ENCODE measurements around the gene IGF2BP2. TPM values are rescaled to one million over a fixed set of nuclear protein-coding genes. Genes with fewer than 3 reads are reported as not detected.

Gene IGF2BP2
- total RNA-seq, 4 donors from 2014 or later: 3.0 to 13.8 (median 6.8) TPM

DNA sequence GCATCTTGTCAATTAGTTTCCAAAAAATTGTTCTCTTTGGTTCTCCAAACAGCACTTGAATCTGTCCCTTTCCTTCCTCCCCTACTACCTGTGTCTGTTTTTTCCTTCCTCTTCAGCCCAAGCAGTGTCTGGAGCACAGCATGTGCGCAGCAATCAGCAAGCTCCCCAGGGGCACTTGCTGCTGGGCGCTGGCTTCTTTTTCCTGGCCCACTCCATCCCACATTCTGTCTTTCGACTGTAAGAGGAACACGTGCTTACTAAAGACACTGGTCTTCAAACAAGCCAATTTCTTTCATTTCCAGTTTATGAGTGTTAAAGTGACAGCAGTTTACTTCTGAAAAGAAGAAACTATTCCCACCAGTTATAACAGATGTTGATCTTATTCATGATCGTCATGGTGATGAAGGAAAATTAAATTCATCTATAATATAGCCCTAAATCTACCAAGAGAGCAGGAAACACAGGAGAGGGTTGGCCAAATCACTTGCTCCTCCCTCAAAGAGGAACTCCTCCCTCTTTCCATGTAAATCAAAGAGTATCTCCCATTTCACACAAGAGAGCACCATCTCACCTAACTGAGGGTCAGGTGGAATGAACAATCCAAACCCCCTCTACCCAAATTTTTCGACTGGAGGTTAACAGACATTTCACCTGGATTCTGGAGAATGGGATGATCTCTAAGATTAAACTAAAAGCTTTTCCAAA is 115.4 kb downstream of the IGF2BP2 start:
- H3K4me1 ChIP-seq: no peaks in the 10 kb centered on the region
- H3K27ac ChIP-seq: no peak overlapping the region
- WGBS, 2 donors: 47 to 50% methylated on average over 6 of the region's 6 CpGs
- no peak for TF ChIP-seq POLR2A (IDR thresholded peaks at IDR 0.05)
- TF ChIP-seq CTCF (IDR thresholded peaks at IDR 0.05): no peak
- peaks cover 0 to 2% (median 0%) of the 10 kb centered on the region in 4 donors for H3K27me3 ChIP-seq
- no peaks in the 10 kb centered on the region for H3K36me3 ChIP-seq
- H3K9me3 ChIP-seq: no peaks in the 10 kb centered on the region
- H3K4me3 ChIP-seq: no peak overlapping the region
- intact Hi-C loops (cut with DNase I): no loop called here
- no peak for DNase-seq

DNA sequence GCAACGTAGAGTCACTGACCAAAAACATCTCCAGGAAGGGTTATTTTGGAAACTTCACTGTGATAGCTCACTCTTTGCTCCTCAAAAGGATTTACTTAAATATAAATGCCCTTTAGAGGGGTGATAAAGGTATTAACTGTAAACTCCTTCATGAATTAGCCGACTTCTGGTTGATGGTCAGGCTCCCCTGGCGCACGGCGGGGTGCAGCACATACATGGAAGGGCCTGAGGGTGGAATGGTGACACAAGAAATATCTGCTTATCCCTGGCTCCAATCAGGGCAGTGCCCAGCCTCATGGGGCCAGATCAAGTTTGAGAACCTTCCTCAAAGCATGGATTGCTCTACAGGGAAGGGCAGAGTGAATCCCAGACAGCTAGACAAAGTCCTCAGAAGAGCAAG is 116.5 kb downstream of the IGF2BP2 start:
- no peak for TF ChIP-seq CTCF (IDR thresholded peaks at IDR 0.05)
- TF ChIP-seq POLR2A (IDR thresholded peaks at IDR 0.05): no peak
- Histone ChIP-seq H3K36me3 (no peaks in the 10 kb centered on the region), H3K4me1 (no peaks in the 10 kb centered on the region), H3K4me3 (no peak overlapping the region), H3K27ac (no peak overlapping the region), H3K27me3 (peaks cover 0 to 9% (median 0%) of the 10 kb centered on the region in 4 donors), H3K9me3 (no peaks in the 10 kb centered on the region)
- 85 to 93% methylated on average over 5 of the region's 5 CpGs for WGBS, 2 donors
- DNase-seq: no peak
- intact Hi-C loops (cut with DNase I): no loop called here

DNA sequence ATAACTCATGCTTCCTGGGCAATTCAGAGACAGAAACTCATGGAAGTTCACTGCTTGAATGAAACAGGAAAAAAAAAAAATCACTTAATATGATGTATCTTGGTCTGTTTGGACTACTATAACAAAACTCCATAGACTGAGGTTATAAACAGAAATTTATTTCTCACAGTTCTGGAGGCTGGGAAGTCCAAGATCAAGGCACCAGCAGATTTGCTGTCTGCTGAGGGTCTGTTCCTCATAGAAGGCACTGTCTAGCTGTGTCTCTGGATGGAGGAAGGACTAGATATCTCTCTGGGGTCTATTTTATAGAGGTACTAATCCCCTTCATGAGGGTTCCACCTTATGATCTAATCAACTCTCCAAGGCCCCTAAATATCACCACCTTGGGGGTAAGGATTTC is 119.3 kb downstream of the IGF2BP2 start:
- Histone ChIP-seq H3K4me1 (peaks cover 0 to 7% (median 0%) of the 10 kb centered on the region in 3 donors), H3K9me3 (no peaks in the 10 kb centered on the region), H3K27ac (no peak overlapping the region), H3K36me3 (no peaks in the 10 kb centered on the region), H3K4me3 (no peak overlapping the region), H3K27me3 (peaks cover 0 to 9% (median 0%) of the 10 kb centered on the region in 4 donors)
- no peak for DNase-seq
- no peak for TF ChIP-seq POLR2A (IDR thresholded peaks at IDR 0.05)
- no peak for TF ChIP-seq CTCF (IDR thresholded peaks at IDR 0.05)
- intact Hi-C loops (cut with DNase I): no loop called here

GRCh38 chr3:185702262-185703225 is 122.3 kb downstream of the IGF2BP2 start:
- Histone ChIP-seq H3K36me3 (no peaks in the 10 kb centered on the region), H3K4me3 (no peak overlapping the region), H3K27ac (no peak overlapping the region), H3K27me3 (peaks cover 0 to 9% (median 0%) of the 10 kb centered on the region in 4 donors), H3K9me3 (no peaks in the 10 kb centered on the region), H3K4me1 (peaks cover 0 to 7% (median 0%) of the 10 kb centered on the region in 3 donors)
- TF ChIP-seq CTCF (IDR thresholded peaks at IDR 0.05) (no peak), POLR2A (IDR thresholded peaks at IDR 0.05) (no peak)
- 37 to 46% methylated on average over 10 of the region's 10 CpGs for WGBS, 2 donors
- DNase-seq: no peak
- intact Hi-C loops (cut with DNase I): no loop called here

Data from esophagus squamous epithelium (tissue), 5 donors.